ENCODE data around the gene OR2A14. TPM values are rescaled to one million over a fixed set of nuclear protein-coding genes. Genes with fewer than 3 reads are reported as not detected.

OR2A14 gene
- total RNA-seq, 1 experiment from 2014 or later: not detected

DNA sequence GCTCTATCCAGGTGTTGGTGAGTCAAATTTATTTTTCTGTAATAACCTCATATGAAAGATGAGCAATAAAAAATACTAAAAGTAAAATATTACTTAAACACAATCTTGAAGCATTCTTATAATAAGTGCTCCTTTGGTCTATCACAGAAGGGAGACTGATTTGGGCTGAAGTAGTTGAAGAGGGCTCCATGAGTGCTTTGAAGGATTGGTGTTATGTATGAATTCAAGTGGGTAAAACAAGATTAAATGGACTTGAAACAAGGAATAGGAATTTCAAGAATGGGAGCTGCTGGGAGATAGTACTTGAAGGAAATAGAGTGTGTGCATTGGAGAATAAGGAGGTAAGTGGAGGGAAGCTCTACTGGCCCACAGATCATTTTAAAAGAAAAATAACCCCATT lies 20.9 kb upstream of the OR2A14 start:
- no peak overlapping the region for H3K4me3 Mint-ChIP-seq (ENCODE audit: unreplicated experiment)
- no peak for DNase-seq (ENCODE audit: unreplicated experiment)
- CTCF ChIA-PET: no interaction called here
- H3K27me3 Mint-ChIP-seq (ENCODE audit: insufficient read depth, unreplicated experiment): peaks cover 65% of the 10 kb centered on the region
- H3K27ac Mint-ChIP-seq (ENCODE audit: low read depth, unreplicated experiment): no peak overlapping the region
- TF ChIP-seq, protein P1, sequence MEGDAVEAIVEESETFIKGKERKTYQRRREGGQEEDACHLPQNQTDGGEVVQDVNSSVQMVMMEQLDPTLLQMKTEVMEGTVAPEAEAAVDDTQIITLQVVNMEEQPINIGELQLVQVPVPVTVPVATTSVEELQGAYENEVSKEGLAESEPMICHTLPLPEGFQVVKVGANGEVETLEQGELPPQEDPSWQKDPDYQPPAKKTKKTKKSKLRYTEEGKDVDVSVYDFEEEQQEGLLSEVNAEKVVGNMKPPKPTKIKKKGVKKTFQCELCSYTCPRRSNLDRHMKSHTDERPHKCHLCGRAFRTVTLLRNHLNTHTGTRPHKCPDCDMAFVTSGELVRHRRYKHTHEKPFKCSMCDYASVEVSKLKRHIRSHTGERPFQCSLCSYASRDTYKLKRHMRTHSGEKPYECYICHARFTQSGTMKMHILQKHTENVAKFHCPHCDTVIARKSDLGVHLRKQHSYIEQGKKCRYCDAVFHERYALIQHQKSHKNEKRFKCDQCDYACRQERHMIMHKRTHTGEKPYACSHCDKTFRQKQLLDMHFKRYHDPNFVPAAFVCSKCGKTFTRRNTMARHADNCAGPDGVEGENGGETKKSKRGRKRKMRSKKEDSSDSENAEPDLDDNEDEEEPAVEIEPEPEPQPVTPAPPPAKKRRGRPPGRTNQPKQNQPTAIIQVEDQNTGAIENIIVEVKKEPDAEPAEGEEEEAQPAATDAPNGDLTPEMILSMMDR (IDR thresholded peaks at IDR 0.05; ENCODE audit: unreplicated experiment): no peak
- peaks cover 7% of the 10 kb centered on the region for H3K9me3 Mint-ChIP-seq (ENCODE audit: unreplicated experiment)
- no peaks in the 10 kb centered on the region for H3K36me3 Mint-ChIP-seq (ENCODE audit: insufficient read depth, unreplicated experiment)
- POLR2A ChIA-PET: interaction anchor here (0.6 kb wide), 1 partner anchor 13 kb away, joined by 3 read pairs; no protein-coding TSS in a partner anchor
- intact Hi-C loops (cut with micrococcal nuclease): no loop called here
- BruUV-seq (replicated peaks): no TSS peak
- H3K4me1 Mint-ChIP-seq (ENCODE audit: insufficient read depth, unreplicated experiment): no peaks in the 10 kb centered on the region

DNA sequence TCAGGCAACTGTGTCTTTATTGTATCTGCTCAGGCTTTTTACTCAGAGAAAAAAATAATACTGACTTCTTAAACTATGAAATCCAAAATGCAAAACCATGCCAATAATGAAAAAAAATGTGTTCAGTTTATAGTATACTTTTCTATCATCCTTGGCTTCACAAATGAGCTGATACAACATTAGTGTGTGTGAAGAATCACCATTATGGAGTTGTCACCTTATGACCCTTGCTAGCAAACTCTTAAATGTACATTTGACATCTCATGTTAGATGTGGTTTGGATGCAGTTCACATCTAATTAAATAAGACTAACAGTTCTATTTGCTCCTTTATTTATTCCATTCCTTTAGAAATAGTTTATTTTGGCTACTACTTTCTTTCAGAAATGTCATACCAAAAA lies 17.8 kb upstream of the OR2A14 start:
- POLR2A ChIA-PET: no interaction called here
- no TSS peak for BruUV-seq (replicated peaks)

DNA sequence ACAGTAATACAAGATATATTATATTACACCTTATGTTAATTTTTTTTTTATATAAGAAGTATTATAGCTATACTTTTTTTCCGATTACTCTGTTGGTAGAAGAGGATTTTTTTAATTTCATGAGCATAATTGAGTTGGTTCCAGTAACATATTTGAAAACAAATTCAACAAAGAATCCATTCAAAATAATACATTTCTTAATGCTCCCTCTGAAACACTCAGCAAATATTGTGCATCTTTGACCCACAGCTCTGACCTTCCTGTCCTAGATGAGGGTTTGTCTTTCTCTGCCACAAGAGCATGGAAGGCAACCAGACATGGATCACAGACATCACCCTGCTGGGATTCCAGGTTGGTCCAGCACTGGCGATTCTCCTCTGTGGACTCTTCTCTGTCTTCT lies 13.7 kb upstream of the OR2A14 start, which contains the start of gene OR2A2:
TSS of gene OR2A2 (plus strand) at position 301 of the 400 bp plus-strand sequence. CDS start at position 301, 0 bp downstream.
- TF ChIP-seq, protein P1 (IDR thresholded peaks at IDR 0.05; ENCODE audit: unreplicated experiment): no peak
- POLR2A ChIA-PET: no interaction called here
- CTCF ChIA-PET: interaction anchor here (0.6 kb wide), 1 partner anchor 9 kb away, joined by 3 read pairs; no protein-coding TSS in a partner anchor
- H3K36me3 Mint-ChIP-seq (ENCODE audit: insufficient read depth, unreplicated experiment): no peaks in the 10 kb centered on the region
- no peak for DNase-seq (ENCODE audit: unreplicated experiment)
- H3K27me3 Mint-ChIP-seq (ENCODE audit: insufficient read depth, unreplicated experiment): peaks cover 74% of the 10 kb centered on the region
- BruUV-seq (replicated peaks): no TSS peak
- no peak within 1 kb of the TSS for H3K4me3 Mint-ChIP-seq (ENCODE audit: unreplicated experiment)
- intact Hi-C loops (cut with micrococcal nuclease): no loop called here
- no peak within 1 kb of the TSS for H3K27ac Mint-ChIP-seq (ENCODE audit: low read depth, unreplicated experiment)
- no peaks in the 10 kb centered on the region for H3K9me3 Mint-ChIP-seq (ENCODE audit: unreplicated experiment)
- no peaks in the 10 kb centered on the region for H3K4me1 Mint-ChIP-seq (ENCODE audit: insufficient read depth, unreplicated experiment)

More for the DNA sequence above, 17.8 kb upstream of the OR2A14 start:
- Mint-ChIP-seq H3K9me3 (ENCODE audit: unreplicated experiment) (no peaks in the 10 kb centered on the region), H3K27ac (ENCODE audit: low read depth, unreplicated experiment) (no peak overlapping the region), H3K4me1 (ENCODE audit: insufficient read depth, unreplicated experiment) (no peaks in the 10 kb centered on the region), H3K27me3 (ENCODE audit: insufficient read depth, unreplicated experiment) (peaks cover 73% of the 10 kb centered on the region), H3K36me3 (ENCODE audit: insufficient read depth, unreplicated experiment) (no peaks in the 10 kb centered on the region), H3K4me3 (ENCODE audit: unreplicated experiment) (no peak overlapping the region)
- no peak for DNase-seq (ENCODE audit: unreplicated experiment)
- intact Hi-C loops (cut with micrococcal nuclease): no loop called here
- TF ChIP-seq, protein P1 (IDR thresholded peaks at IDR 0.05; ENCODE audit: unreplicated experiment): no peak
- CTCF ChIA-PET: interaction anchor here (0.6 kb wide), 1 partner anchor 23 kb away, joined by 4 read pairs; no protein-coding TSS in a partner anchor

DNA sequence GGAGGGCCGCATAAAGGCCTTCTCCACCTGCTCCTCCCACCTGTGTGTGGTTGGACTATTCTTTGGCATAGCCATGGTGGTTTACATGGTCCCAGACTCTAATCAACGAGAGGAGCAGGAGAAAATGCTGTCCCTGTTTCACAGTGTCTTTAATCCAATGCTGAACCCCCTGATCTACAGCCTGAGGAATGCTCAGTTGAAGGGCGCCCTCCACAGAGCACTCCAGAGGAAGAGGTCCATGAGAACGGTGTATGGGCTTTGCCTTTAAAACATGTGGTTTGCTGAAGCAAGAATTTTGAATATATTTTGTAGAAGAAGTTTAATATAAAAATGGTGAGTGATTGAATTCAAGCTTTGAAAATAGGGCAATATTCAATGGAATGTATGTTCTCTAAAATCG lies 12.7 kb upstream of the OR2A14 start:
- no TSS peak for BruUV-seq (replicated peaks)
- POLR2A ChIA-PET: no interaction called here
- Mint-ChIP-seq H3K27ac (ENCODE audit: low read depth, unreplicated experiment) (no peak overlapping the region), H3K9me3 (ENCODE audit: unreplicated experiment) (no peaks in the 10 kb centered on the region), H3K27me3 (ENCODE audit: insufficient read depth, unreplicated experiment) (peaks cover 72% of the 10 kb centered on the region), H3K36me3 (ENCODE audit: insufficient read depth, unreplicated experiment) (no peaks in the 10 kb centered on the region), H3K4me1 (ENCODE audit: insufficient read depth, unreplicated experiment) (no peaks in the 10 kb centered on the region), H3K4me3 (ENCODE audit: unreplicated experiment) (no peak overlapping the region)
- no peak for DNase-seq (ENCODE audit: unreplicated experiment)
- intact Hi-C loops (cut with micrococcal nuclease): no loop called here
- CTCF ChIA-PET: interaction anchor here (0.8 kb wide), 1 partner anchor 18 kb away, joined by 3 read pairs; no protein-coding TSS in a partner anchor
- TF ChIP-seq, protein P1 (IDR thresholded peaks at IDR 0.05; ENCODE audit: unreplicated experiment): no peak
